IMR-90 (cell line): ENCODE results near the gene LMBRD2. TPM values are rescaled to one million over a fixed set of nuclear protein-coding genes. Genes with fewer than 3 reads are reported as not detected.

Experiments used
- ATAC-seq: fragments of 200-7000 bp; cut with Tn5 transposase; 2 replicates; pipeline ENCODE4 v1.9.1; 2020; ENCODE audit warnings: low read depth, mild to moderate bottlenecking, moderate library complexity
- BruUV-seq: library from RNA; stranded (reverse); fragments of 400-500 nt; replicated peaks from 2 replicates; lab custom pipeline; 2021; lab: Mats Ljungman, UMichigan
- CTCF ChIA-PET: fragments of 300-600 bp; formaldehyde crosslinking; extraction: SDS; loops from one replicate; lab custom pipeline; 2021; ENCODE audit warnings: antibody characterized with exemption; lab: Yijun Ruan, JAX
- POLR2A ChIA-PET: fragments of 300-600 bp; sonication (Branson Sonifier 250); formaldehyde crosslinking; loops from one replicate; lab custom pipeline; 2022; ENCODE audit warnings: antibody characterized with exemption; ENCODE audit not compliant: unreplicated experiment; lab: Charles Lee
- DNase-seq: peaks from one replicate; pipeline ENCODE4 v3.0.0; 2013
- H2AFZ ChIP-seq: replicated peaks from 2 replicates; pipeline ENCODE3; 2013; ENCODE audit warnings: low read length, mild to moderate bottlenecking; ENCODE audit not compliant: poor library complexity
- H2AK5ac ChIP-seq: 2 replicates; pipeline ENCODE4 v1.6.1; 2013; ENCODE audit warnings: low read depth, low read length, inconsistent platforms
- H2AK9ac ChIP-seq: replicated peaks from 2 replicates; pipeline ENCODE3; 2013; ENCODE audit warnings: mild to moderate bottlenecking, low read depth, low read length, moderate library complexity; ENCODE audit not compliant: poor library complexity
- H2BK120ac ChIP-seq: 2 replicates; pipeline ENCODE4 v1.6.1; 2013; ENCODE audit warnings: low read depth, low read length, inconsistent platforms
- H2BK15ac ChIP-seq: 3 replicates; pipeline ENCODE4 v1.6.1; 2013; ENCODE audit warnings: low read depth, low read length, inconsistent platforms
- H2BK20ac ChIP-seq: 2 replicates; pipeline ENCODE4 v1.6.1; 2013; ENCODE audit warnings: low read depth, mild to moderate bottlenecking, inconsistent platforms, low read length, moderate library complexity
- H2BK5ac ChIP-seq: 2 replicates; pipeline ENCODE4 v1.6.1; 2013; ENCODE audit warnings: mild to moderate bottlenecking, low read depth, low read length, inconsistent platforms; ENCODE audit not compliant: poor library complexity, severe bottlenecking
- H3K14ac ChIP-seq: replicated peaks from 2 replicates; pipeline ENCODE4 v1.6.1; 2013; ENCODE audit warnings: low read depth, low read length, inconsistent platforms
- H3K18ac ChIP-seq: 2 replicates; pipeline ENCODE4 v1.6.1; 2013; ENCODE audit warnings: low read depth, low read length, control low read depth
- H3K23ac ChIP-seq: 2 replicates; pipeline ENCODE4 v1.6.1; 2013; ENCODE audit warnings: low read depth, low read length, inconsistent platforms
- H3K27ac ChIP-seq: 2 replicates; pipeline ENCODE4 v1.5.1; 2013; ENCODE audit warnings: mild to moderate bottlenecking, control low read depth, low read length; ENCODE audit not compliant: insufficient read depth
- H3K27me3 ChIP-seq: 2 replicates; pipeline ENCODE4 v1.6.1; 2013; ENCODE audit warnings: low read length; ENCODE audit not compliant: control insufficient read depth, insufficient read depth
- H3K36me3 ChIP-seq: 2 replicates; pipeline ENCODE4 v1.6.1; 2013; ENCODE audit warnings: low read length, mixed read lengths; ENCODE audit not compliant: control insufficient read depth, insufficient read depth
- H3K4ac ChIP-seq: 2 replicates; pipeline ENCODE4 v1.6.1; 2013; ENCODE audit warnings: low read depth, low read length, inconsistent platforms
- H3K4me1 ChIP-seq: 2 replicates; pipeline ENCODE4 v1.6.1; 2013; ENCODE audit warnings: low read length, mixed read lengths; ENCODE audit not compliant: control insufficient read depth, insufficient read depth
- H3K4me2 ChIP-seq: 2 replicates; pipeline ENCODE4 v1.6.1; 2013; ENCODE audit warnings: low read depth, mild to moderate bottlenecking, control low read depth, low read length, moderate library complexity
- H3K4me3 ChIP-seq: 2 replicates; pipeline ENCODE4 v1.5.1; 2013; ENCODE audit warnings: low read depth, mild to moderate bottlenecking, control low read depth, low read length, moderate library complexity; ENCODE audit not compliant: insufficient read depth
- H3K56ac ChIP-seq: 2 replicates; pipeline ENCODE4 v1.6.1; 2013; ENCODE audit warnings: low read length, inconsistent platforms; ENCODE audit not compliant: insufficient read depth; ENCODE audit errors: extremely low read depth
- H3K79me1 ChIP-seq, 2 experiments: 2 replicates each; pipeline ENCODE4 v1.6.1; 2013; ENCODE audit warnings: low read length in 2 of 2, inconsistent platforms in 1 of 2, low read depth in 1 of 2
- H3K9ac ChIP-seq: 2 replicates; pipeline ENCODE4 v1.6.1; 2013; ENCODE audit warnings: low read depth, low read length, control low read depth
- H3K9me1 ChIP-seq: 2 replicates; pipeline ENCODE4 v1.6.1; 2013; ENCODE audit warnings: low read length, inconsistent platforms; ENCODE audit not compliant: insufficient read depth
- H3K9me3 ChIP-seq: 2 replicates; pipeline ENCODE4 v1.6.1; 2013; ENCODE audit warnings: low read length; ENCODE audit not compliant: control insufficient read depth, insufficient read depth
- H4K20me1 ChIP-seq: 2 replicates; pipeline ENCODE4 v1.6.1; 2013; ENCODE audit warnings: low read length, inconsistent platforms; ENCODE audit not compliant: insufficient read depth
- H4K5ac ChIP-seq: 2 replicates; pipeline ENCODE4 v1.6.1; 2013; ENCODE audit warnings: mild to moderate bottlenecking, low read depth, low read length, control low read depth
- H4K8ac ChIP-seq, 2 experiments: 2 replicates each; pipeline ENCODE4 v1.6.1; 2013; ENCODE audit warnings: low read depth in 2 of 2, low read length in 2 of 2, control low read depth in 1 of 2, inconsistent platforms in 1 of 2
- H4K91ac ChIP-seq: 2 replicates; pipeline ENCODE4 v1.6.1; 2013; ENCODE audit warnings: low read depth, low read length, inconsistent platforms; ENCODE audit not compliant: insufficient read depth
- BHLHE40 ChIP-seq: fragments of 150-350 bp; IDR thresholded peaks from 2 replicates; pipeline ENCODE4 v1.6.1; 2016; ENCODE audit warnings: mild to moderate bottlenecking, low read depth, low read length
- CEBPB ChIP-seq: IDR thresholded peaks from 2 replicates; pipeline ENCODE4 v1.6.1; 2012; ENCODE audit warnings: low read depth, low read length, improper control_type of control experiment
- CHD1 ChIP-seq: IDR thresholded peaks from 2 replicates; pipeline ENCODE4 v1.6.1; 2012; ENCODE audit warnings: low read depth, low read length, improper control_type of control experiment
- MAFK ChIP-seq: IDR thresholded peaks from 2 replicates; pipeline ENCODE4 v1.6.1; 2012; ENCODE audit warnings: low read depth, low read length, improper control_type of control experiment
- MAZ ChIP-seq: IDR thresholded peaks from 2 replicates; pipeline ENCODE4 v1.6.1; 2012; ENCODE audit warnings: low read depth, mild to moderate bottlenecking, low read length, improper control_type of control experiment, moderate library complexity, borderline replicate concordance
- MXI1 ChIP-seq: IDR thresholded peaks from 2 replicates; pipeline ENCODE4 v1.6.1; 2012; ENCODE audit warnings: low read depth, mild to moderate bottlenecking, low read length, moderate library complexity, borderline replicate concordance
- POLR2A ChIP-seq: IDR thresholded peaks from 2 replicates; pipeline ENCODE4 v1.6.1; 2012; ENCODE audit warnings: mild to moderate bottlenecking, low read depth, low read length
- RAD21 ChIP-seq: IDR thresholded peaks from 2 replicates; pipeline ENCODE4 v1.6.1; 2012; ENCODE audit warnings: low read length, improper control_type of control experiment
- RCOR1 ChIP-seq: IDR thresholded peaks from 2 replicates; pipeline ENCODE4 v1.6.1; 2012; ENCODE audit warnings: mild to moderate bottlenecking, low read length, improper control_type of control experiment; ENCODE audit not compliant: insufficient replicate concordance
- SMC3 ChIP-seq: fragments of 150-350 bp; IDR thresholded peaks from 2 replicates; pipeline ENCODE4 v1.6.1; 2016; ENCODE audit warnings: low read depth, mild to moderate bottlenecking, antibody characterized with exemption, low read length, moderate library complexity
- WGBS, 2 experiments: methylation state at CpG; one replicate each; pipeline versions ENCODE4 v1.1.5 to v1.1.7; 2013; ENCODE audit warnings: missing lambda C conversion rate in 2 of 2; ENCODE audit not compliant: insufficient read length in 1 of 2; ENCODE audit errors: extremely low coverage in 2 of 2; 5-methylcytosine and 5-hydroxymethylcytosine counted together
- dilution Hi-C: fragments of 300-500 bp; cut with HindIII; formaldehyde crosslinking; loops from one replicate; pipeline ENCODE4 v1.14.3; 2018; ENCODE audit warnings: low sequenced_read_pairs; ENCODE audit not compliant: unreplicated experiment
- in situ Hi-C: fragments of 300-500 bp; cut with MboI; formaldehyde crosslinking; loops from 3 replicates; pipeline ENCODE4 v1.14.3; 2019; ENCODE audit warnings: low sequenced_read_pairs, inconsistent platforms, mixed read lengths
- intact Hi-C: fragments of 100-400 bp; cut with micrococcal nuclease; formaldehyde crosslinking; loops from 2 replicates; pipeline ENCODE4 v1.10.0; 2022
- polyA plus RNA-seq, 3 experiments: library from polyadenylated mRNA; depleted of rRNA; stranded (reverse); fragments of >200 nt; gene quantifications; 2 replicates each; pipeline ENCODE4 v1.2.3, GENCODE V29; 2012; ENCODE audit warnings: low replicate concordance in 1 of 3
- total RNA-seq: library from RNA; depleted of rRNA; stranded (reverse); fragments of >200 nt; gene quantifications from 2 replicates; pipeline ENCODE4 v1.2.3, GENCODE V29; 2012
- TF ChIP-seq, protein P1 (sequence below): conservative IDR thresholded peaks from 2 replicates; pipeline ENCODE4 v1.5.1; 2012; ENCODE audit warnings: mild to moderate bottlenecking, low read depth, low read length, improper control_type of control experiment
- TF ChIP-seq, protein P2 (sequence below): fragments of 150-350 bp; IDR thresholded peaks from 2 replicates; pipeline ENCODE4 v1.6.1; 2016; ENCODE audit warnings: low read depth, mild to moderate bottlenecking, low read length, moderate library complexity, borderline replicate concordance

LMBRD2 gene
- total and polyA plus RNA-seq, 2 of the 4 experiments (the other 2 are of a cell fraction) = 1.8 to 5.2 TPM

DNA sequence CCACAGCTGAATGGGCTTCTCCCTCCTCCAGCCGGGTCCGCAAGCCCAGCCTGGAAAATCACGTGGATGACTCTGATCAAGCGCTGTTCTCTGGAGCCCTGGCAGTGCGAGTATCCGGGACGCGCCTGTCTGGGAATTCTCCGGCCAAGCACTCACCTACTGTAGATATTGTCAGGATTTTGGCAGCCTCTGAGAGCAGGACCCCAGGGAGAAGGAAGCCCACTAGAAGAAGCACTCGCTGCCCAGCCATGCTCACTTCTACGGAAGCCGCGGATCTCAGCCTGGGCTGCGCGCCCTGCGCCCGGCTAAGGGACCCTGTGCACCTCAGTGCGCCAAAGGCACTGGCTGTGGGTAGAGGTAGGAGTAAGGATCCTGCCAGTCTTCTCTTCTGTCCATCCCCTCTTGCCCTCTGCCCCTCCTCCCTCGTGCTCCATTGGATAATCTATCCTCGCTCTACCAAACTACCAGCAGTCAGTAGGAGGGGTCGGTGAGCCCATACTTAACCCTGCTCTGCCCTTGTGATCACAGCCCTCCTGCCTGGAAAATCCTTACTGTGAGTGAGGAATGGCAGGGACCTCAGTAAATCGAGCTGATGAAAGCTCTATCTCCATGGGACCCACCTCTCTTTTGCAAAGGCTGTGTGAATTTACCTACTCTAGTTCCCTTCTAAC is 85.0 kb downstream of the LMBRD2 start, which contains the start of gene UGT3A2:
UGT3A2 (minus strand) TSS at position 343 of the 671 bp plus-strand sequence; CDS start at position 250, 93 bp downstream.
- Histone ChIP-seq H2BK5ac (no peak within 1 kb of the TSS), H4K20me1 (no peaks in the 10 kb centered on the region), H2BK20ac (no peak within 1 kb of the TSS), H4K8ac (no peak within 1 kb of the TSS), H3K27me3 (peaks cover 19% of the 10 kb centered on the region), H2AK9ac (no peak within 1 kb of the TSS), H4K5ac (no peak within 1 kb of the TSS), H4K91ac (no peak within 1 kb of the TSS), H3K4me3 (no peak within 1 kb of the TSS), H3K56ac (no peak within 1 kb of the TSS), H3K18ac (no peak within 1 kb of the TSS), H2AFZ (no peak within 1 kb of the TSS), H3K4me1 (no peaks in the 10 kb centered on the region), H3K4ac (no peak within 1 kb of the TSS), H3K9ac (no peak within 1 kb of the TSS), H3K14ac (no peak within 1 kb of the TSS), H3K23ac (no peak within 1 kb of the TSS), H3K4me2 (no peak within 1 kb of the TSS), H2BK15ac (no peak within 1 kb of the TSS), H3K27ac (no peak within 1 kb of the TSS), H2AK5ac (no peak within 1 kb of the TSS), H3K9me1 (no peaks in the 10 kb centered on the region), H3K36me3 (no peaks in the 10 kb centered on the region), H3K79me1 (no peaks in the 10 kb centered on the region), H2BK120ac (no peak within 1 kb of the TSS), H3K9me3 (no peaks in the 10 kb centered on the region)
- POLR2A ChIA-PET = no interaction called here
- TF ChIP-seq CHD1 = no peak
- no peak for TF ChIP-seq MXI1
- TF ChIP-seq, protein P1, sequence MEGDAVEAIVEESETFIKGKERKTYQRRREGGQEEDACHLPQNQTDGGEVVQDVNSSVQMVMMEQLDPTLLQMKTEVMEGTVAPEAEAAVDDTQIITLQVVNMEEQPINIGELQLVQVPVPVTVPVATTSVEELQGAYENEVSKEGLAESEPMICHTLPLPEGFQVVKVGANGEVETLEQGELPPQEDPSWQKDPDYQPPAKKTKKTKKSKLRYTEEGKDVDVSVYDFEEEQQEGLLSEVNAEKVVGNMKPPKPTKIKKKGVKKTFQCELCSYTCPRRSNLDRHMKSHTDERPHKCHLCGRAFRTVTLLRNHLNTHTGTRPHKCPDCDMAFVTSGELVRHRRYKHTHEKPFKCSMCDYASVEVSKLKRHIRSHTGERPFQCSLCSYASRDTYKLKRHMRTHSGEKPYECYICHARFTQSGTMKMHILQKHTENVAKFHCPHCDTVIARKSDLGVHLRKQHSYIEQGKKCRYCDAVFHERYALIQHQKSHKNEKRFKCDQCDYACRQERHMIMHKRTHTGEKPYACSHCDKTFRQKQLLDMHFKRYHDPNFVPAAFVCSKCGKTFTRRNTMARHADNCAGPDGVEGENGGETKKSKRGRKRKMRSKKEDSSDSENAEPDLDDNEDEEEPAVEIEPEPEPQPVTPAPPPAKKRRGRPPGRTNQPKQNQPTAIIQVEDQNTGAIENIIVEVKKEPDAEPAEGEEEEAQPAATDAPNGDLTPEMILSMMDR = no peak
- TF ChIP-seq CEBPB = no peak
- TF ChIP-seq POLR2A = no peak
- TF ChIP-seq BHLHE40 = no peak
- no peak for TF ChIP-seq SMC3
- TF ChIP-seq RAD21 = no peak
- no peak for TF ChIP-seq MAFK
- no peak for TF ChIP-seq MAZ
- TF ChIP-seq, protein P2, sequence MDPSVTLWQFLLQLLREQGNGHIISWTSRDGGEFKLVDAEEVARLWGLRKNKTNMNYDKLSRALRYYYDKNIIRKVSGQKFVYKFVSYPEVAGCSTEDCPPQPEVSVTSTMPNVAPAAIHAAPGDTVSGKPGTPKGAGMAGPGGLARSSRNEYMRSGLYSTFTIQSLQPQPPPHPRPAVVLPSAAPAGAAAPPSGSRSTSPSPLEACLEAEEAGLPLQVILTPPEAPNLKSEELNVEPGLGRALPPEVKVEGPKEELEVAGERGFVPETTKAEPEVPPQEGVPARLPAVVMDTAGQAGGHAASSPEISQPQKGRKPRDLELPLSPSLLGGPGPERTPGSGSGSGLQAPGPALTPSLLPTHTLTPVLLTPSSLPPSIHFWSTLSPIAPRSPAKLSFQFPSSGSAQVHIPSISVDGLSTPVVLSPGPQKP = no peak
- no peak for TF ChIP-seq RCOR1
- no CpG with 5 or more reads among the region's 22 CpGs for WGBS, 2 experiments
- DNase-seq (no peak), ATAC-seq (no peak)
- in situ Hi-C loops (no loop called here), dilution Hi-C loops (no loop called here), intact Hi-C loops (no loop called here)
- BruUV-seq = no TSS peak
- CTCF ChIA-PET = no interaction called here
